Measurements from ENCODE around the gene TRIP12.
A peak's percentile ranks its signal among the peaks of the same experiment; 100 is the strongest.
"Not testable (repeated sequence)": the region's sequence is repeated elsewhere in the genome, so short reads cannot be mapped to it uniquely, and the experiment has no call there.

The TRIP12 gene

DNA sequence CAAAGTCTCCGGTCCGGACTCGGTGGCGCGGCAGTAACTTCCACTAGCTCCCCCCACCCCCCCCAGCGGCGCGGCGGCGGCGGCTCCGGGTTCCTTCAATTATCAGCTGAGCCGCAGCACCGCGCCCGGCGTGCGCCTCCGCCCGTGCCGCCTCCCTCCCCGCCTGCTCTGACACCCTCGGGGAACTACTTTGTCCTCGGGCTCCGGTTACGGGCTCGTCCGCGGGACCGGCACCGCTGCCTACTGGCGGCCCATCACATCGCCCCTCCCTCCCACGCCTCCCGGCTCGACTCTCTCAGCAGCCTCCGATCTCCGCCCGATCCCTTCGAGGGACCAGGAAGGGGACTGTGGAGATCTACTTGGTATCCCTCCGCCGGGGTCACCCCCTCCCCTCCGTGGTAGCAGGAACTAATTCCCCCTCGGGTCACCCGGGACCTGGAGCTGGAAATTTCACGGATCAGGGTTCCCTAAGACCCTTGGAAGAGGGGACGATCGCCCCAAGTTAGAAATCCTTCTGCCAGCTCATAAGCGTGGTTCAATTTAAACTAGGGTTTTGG is at the start of gene TRIP12:
Gene TRIP12, minus strand, starts transcription at position 118 of the 557 bp plus-strand sequence. CDS start 41,930 bp downstream, outside the sequence.
- peak; percentile 91 for DNase-seq

DNA sequence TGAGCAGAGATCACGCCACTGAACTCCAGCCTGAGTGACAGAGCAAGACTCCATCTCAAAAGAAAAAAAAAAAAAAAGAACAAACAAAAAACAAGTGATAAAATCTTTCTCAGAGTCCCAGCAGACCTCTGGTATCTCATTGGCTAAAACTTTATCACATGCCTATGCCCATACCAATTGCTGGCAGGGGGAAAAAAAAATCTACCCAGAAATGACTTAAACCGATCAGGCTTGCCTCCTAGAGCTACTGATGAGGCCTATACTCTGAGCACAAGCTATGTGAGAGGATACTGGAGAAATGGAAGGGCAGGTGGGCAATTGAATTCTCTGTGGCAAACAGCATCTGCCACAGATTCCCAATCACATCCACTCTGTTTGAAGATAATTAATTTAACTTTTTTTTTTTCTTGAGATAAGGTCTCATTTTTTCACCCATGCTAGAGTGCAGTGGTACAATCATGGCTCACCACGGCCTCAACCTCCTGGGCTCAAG is 49.5 kb upstream of the TRIP12 start:
- no peak for DNase-seq

DNA sequence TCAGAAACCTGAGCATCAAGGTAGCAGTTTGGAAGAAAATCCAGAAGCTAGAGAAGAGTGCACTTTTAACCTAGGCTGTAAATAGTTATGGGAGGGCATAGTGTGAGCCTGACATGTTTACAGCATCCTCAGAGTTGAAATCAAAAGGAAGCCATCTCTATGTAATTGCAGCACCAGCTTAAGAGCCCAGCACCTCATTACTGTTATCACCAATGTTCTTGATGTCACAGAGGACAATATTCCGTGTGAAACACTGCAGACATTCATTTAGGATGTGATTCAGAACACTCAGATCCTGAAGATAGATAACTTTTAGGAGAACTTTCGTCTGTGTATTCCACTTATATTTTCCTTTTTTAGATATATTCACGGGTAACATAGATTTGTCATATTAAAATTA is 48.6 kb upstream of the TRIP12 start:
- no peak for DNase-seq

DNA sequence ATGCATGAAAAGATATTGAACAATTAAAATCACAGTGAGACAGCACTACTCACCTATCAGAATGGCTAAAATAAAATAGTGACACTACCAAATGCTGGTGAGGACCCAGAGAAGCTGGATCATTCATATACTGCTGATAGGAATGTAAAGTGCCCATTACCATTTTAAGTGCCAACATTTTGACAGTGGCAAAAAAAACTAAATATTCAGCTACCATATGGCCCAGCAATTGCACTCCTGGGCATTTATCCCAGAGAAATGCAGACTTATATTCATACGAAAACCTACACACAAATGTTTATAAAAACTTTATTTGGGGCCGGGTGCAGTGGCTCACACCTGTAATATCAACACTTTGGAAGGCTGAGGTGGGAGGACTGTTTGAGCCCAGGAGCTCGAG is 48.1 kb upstream of the TRIP12 start:
- DNase-seq, result no peak

DNA sequence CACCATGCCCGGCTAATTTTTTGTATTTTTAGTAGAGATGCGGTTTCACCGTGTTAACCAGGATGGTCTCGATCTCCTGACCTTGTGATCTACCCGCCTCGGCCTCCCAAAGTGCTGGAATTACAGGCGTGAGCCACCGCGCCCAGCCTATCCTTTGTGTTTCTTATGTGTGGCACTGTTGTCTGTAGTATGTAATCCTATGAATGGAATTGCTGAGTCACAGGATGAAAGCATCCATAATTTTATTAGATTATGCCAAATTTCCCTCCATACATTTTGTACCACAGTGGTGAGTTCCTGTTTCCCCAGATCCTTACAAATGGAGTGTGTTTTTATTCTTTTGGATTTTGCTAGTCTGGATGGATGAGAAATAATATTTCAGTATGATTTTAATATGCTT is 41.8 kb upstream of the TRIP12 start:
- not testable (repeated sequence) for DNase-seq

DNA sequence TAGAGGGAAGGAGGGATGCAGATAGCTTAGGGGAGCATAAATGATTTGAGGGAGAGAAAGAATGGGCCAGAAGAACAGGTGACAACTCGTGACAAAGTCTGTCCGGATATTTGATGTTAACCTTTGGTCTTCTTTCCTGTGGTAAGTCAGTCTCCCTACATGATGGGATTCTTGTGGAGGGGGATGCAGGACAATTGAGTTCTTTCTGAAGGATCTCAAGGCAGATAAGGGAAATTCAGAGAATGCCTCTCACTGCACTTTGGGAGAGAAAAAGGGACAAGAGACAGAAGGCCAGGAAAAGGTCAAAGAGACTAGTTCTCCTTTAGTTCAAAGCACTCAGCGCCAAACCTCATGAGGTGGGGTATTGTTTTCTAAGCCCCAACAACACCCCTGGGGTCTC is 34.7 kb upstream of the TRIP12 start:
- no peak for DNase-seq

DNA sequence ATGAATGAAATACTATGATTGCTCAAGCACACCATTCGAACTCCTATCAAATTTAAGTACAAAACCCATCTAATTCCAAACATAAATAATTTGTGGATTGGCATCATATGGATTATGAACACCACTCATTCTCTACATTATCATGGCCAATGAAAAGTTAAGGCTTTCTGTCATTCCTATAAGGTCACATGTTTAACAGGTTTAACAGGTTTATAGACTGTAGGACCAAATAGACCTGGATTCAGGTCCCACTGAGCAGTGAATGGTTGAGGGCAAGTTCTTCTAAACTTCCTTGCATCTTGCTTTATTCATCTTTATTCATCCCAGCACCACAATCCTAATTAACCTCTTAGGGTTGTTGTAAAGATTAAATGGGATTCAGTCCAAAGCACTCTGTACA is 33.9 kb upstream of the TRIP12 start:
- no peak for DNase-seq

DNA sequence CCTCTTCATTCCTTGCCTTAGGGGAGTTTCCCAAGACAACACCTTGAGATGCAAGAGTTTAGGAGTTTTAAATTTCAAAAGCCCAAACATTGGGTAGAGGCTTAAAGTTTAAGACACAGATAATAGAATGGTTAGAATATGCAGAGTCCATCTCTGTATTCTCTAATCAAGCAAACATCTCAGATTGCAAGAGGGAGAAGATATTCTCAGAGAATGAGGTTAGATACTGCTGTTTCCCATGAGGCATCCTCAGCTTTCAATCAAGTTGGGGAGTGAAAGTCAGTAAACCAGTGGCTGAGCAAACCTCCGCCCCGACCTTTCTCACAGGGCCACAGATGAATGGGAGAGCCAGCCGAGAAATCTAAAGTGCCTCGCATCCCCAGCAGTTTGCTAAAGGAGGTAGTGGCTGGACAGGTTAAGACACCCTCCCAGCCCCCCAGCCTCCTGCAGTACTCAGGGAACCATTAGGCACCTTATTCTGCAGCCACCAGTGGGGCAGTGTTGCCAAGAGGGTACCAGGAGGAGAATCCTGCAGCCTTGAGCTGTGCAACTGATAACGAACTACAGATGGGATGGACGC is 30.5 kb upstream of the TRIP12 start:
- no peak for DNase-seq

DNA sequence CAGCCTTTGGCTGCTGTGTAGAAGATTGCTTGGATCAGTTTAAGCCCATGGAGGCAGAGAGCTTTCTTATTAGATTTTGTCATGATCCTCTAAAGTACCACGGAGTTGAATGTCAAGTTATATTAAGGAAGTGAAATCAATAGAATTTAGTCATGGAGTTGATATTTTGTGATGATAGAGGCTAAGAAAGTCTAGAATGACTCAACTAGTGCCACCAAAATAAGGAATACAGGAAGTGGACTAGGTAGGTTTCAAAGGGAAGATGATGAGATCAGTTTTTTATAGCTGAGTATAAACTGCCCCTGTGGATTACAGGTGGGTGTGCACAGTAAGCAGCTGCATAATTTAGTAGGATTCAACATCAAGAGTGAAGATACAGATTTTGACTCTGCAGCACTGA is 25.7 kb upstream of the TRIP12 start:
- no peak for DNase-seq

DNA sequence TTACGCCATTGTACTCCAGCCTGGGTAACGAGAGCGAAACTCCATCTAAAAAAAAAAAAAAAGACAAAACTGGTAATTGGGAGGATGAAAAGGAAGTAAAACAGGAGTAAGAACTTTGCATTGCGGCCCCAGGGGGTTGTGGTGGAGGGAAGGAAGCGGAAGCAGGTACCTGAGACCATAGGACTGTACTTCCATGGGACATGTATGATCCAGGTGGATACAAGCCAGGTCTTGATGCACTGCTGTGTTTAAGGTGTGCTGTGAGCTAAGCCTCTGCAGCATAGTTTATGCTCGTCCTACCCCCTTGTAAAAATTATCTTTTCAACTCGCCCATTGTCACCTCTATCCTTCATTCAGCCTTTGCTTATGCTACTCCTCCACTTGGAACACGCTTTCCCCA is 24.2 kb upstream of the TRIP12 start:
- no peak for DNase-seq

DNA sequence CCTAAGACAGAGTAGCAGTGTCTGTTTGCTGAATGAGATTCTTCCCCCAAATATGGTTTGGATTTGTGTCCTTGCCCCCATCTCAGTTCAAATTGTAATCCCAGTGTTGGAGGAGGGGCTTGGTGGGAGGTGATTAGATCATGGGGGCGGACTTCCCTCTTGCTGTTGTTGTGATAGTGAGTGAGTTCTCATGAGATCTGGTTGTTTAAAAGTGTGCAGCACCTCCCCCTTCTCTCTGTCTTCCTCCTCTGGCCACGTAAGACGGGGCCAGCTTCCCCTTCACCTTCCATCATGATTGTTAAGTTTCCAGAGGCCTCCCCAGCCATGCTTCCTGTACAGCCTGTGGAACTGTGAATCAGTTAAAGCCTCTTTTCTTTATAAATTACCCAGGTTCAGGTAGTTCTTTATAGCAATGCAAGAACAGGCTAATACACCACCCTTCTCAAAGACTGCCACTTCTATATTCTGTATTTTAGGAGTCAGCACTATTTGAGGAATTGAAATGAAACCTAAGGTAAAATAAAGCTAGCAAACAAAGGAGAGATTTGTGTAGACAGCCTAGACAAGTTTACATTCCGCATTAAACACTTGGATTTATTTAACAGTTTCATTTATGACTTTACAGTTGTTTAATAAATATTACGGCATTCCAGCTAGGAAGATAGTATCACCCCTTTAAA is 22.1 kb upstream of the TRIP12 start:
- DNase-seq, result no peak

DNA sequence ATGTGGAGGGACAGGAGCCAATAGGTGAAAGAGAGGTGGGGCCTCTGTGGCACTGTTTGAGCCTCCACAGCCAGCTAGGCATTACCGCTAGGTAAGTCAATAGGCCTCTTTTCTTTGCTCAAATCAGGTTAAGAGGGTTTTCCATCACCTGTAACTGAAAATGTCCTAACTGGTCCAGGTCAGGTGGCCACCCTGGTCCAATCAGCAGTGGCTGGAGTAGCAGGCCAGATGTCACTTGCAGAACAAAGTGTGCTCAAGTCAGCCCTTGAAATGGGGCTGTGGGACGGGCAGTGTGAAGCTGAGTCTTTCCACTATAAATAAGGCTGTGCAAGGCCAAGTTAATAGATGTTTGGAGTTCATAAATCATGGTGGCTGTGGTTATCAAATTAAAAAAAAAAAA is 21.4 kb upstream of the TRIP12 start:
- no peak for DNase-seq

DNA sequence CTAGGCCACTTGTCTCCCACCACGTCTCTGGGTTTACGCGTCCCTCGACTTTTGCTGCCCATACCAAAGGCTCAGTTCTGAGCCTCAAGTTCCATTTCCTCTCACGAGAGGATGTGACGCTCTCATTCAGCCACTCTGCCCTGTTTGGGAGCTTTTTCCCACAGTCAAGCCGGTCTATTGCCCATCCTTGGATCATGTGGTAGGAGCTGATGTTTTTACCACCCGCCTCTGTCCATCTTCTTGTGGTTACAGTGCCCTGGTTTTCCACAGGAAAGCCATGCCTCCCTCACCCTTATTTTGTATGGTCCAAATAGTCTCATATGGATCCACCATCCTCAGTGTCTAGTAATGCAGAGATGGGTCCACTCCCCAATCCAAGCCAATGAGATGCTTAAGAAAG is 20.9 kb upstream of the TRIP12 start:
- no peak for DNase-seq

DNA sequence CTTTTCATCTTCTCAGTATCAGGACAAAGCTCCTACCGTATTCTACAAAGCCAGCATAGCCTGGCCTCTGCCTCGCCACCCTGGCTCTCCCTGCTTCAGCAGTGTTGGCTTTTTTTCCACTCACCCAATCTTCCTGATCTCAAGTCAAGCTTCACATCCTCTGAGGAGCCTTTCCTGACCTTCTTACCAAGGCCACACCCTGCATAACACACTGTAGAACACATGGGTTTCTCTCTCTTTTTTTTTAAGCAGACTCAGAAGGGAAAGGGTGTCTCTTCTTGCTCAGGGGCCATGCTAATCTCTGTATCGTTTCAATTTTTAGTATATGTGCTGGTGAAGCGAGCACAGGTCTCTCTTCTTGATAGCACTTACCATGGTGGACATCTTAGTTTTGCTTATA is 15.7 kb upstream of the TRIP12 start:
- no peak for DNase-seq

DNA sequence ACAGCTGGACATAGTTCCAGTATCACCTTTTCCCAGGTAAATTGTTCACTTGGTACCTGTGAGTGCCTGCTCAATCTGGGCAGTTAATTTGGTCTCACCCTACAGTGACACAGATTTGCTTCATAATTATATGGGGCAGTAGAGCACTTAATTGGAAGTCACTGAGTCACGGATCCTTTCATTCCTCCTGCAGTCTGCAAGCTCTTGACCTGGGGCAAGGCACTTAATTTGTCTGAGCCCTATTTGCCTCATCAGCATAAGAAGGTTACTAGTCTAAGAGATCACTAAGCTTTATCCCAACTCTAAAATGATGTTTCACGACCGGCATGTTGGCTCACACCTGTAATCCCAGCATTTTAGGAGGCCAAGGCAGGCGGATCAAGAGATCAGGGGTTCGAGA is 9.4 kb upstream of the TRIP12 start:
- DNase-seq, result no peak

DNA sequence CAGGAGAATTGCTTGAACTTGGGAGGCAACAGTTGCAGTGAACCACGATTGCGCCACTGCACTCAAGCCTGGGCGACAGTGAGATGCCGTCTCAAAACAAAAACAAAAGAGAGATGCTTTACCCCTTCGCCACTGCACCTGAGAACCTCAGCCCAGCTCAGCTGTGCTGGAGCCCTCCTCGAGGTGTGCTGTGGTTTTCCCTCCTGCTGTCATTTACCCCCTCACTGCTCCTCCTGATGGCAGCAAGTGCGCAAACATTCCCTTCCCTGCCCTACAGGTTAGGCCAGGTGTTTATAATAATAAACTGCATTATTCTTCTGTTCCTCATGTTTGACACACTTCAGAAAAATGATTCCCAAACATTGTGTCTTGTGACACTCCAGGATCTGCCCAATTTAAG is 8.8 kb upstream of the TRIP12 start:
- no peak for DNase-seq

DNA sequence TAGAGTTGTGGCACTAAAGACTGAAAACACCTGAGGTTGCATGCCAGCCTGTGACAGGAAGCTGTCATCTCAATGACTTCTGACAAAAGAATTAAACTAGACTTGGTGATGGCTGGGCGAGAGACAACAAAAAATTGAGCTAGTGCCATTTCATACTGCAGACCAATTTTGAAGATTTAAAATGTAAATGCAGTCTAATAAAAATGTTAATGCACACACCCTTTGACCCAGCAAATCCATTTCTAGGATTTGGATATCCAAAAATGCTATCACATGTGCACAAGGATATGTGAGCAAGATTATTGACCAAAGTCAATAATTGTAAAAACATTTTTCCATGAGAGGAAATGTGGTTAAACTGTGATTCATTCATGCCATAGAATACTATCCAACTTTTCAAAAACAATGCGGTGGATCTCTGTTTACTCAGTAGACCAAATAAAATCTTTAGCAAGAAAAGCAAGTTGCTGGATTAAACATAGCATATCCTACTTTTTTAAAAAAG is 6.1 kb upstream of the TRIP12 start:
- no peak for DNase-seq

DNA sequence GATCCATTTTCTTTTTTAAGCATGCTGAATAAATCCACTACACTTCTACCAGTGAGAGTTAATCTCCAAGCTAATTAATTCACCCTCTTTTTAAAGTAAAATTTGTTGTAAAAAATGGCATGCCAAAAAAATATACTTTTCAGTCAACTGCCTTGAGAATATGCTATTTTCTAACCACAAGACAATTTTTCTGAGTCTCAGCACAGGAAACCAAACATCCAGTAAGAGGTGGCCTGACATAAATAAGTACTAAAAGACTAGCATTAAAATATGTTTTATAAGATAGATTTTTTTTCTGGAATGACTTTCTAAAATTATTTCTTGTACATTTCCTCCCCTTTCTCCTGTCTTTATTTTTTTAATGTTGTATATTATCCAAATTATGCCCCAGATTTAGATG is 3.4 kb upstream of the TRIP12 start:
- no peak for DNase-seq

DNA sequence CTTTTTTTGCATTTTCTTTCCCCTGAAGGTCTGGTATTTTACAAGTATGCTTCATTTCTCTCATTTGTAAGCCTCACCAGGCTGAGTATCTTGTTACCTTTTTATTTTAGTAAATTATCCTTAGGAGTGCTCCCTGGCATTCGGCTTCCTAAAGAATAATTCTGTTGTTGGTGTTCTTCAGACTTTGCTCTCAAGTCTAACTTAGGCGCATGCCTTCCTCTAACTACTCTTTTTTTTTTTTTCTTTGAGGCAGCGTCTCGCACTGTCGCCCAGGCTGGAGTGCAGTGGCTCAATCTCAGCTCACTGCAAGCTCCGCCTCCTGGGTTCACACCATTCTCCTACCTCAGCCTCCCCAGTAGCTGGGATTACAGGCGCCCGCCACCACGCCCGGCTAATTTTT is 2.7 kb upstream of the TRIP12 start:
- not testable (repeated sequence) for DNase-seq

DNA sequence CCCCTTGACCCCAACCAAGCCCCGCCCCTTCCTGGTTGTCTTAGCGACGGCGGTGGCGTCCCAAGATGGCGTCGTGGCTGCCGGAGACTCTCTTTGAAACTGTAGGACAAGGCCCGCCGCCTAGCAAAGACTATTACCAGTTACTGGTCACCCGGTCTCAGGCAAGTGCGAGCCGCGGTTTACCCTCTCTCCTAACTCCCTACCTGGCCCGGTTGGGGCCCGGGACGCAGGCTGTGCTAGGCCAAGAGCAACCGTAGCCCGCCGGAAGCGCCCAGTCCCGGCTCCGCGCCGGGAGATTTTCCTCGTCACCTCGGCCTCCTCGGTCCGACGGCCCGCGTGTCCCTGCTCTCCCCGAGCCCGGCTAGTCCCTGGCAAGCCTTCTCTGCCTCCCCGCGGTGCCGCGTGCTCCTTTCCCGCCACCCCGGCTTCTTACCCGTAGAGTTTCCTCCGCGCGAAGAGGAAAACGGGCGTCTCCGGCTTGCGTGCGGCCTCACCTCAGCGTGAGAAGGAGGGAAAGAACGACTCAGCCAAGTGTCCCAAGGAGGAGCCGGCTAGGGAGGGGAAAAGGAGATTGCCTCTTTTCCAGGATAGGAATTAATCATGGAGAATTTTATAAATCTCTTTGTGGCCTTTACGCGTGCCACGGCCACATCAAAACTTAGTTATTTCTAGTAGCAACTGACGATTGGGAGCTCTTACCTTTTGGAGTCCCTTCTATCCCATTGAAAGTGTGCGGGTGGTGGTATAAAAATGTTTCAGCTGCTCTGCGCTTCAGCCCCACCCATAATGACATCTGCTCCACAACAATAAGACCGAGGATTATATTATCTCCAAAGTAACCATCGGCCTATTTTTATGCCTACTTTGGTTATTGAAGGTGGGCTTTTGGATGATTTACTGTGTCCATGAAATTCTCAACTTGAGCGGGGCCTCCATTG is 909 bp upstream of the TRIP12 start, which contains the start of gene FBXO36:
Gene FBXO36, plus strand, starts transcription at position 55 of the 938 bp plus-strand sequence. Its CDS starts 11 bp downstream, at position 66.
- DNase-seq, result peak; percentile 89

DNA sequence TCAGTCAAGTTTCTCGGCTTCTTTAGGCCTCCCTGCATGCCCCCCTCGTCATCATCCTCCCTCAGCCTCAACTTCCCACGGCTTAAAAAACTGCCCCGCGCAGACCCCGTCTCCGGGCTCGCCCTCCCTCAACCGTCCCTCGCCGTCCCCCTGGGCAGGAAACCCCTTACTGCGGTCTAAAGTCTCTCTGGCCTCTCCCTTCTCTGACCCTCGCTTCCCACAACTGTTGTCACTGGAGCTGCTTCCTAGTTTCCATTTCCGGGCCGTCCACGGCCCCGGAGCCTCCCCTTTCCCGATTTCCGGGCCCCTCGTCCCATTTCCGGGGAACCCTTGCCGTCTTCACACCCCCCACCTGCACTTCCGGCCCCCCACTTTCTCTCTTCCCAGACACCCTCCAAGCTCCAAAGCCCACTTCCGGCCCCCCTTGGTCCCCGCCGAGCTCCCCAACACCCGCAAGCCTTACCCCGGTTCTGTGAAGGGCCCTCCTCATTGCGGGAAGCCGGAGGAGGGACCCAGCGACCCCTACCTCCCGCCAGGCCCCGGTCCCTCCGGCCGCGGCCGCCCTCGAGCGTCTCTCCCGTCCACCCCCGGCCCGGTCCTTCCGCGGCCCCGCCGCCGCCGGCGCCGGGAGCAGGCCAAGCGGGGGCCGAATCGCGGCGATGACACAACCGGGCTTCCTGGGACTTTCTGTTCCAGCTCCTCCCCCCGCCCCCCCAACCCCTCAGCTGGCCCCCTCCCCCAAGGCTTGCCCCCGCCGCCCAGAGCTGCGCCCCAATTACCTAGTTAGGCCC is 513 bp downstream of the TRIP12 start:
- peak; percentile 81 for DNase-seq

DNA sequence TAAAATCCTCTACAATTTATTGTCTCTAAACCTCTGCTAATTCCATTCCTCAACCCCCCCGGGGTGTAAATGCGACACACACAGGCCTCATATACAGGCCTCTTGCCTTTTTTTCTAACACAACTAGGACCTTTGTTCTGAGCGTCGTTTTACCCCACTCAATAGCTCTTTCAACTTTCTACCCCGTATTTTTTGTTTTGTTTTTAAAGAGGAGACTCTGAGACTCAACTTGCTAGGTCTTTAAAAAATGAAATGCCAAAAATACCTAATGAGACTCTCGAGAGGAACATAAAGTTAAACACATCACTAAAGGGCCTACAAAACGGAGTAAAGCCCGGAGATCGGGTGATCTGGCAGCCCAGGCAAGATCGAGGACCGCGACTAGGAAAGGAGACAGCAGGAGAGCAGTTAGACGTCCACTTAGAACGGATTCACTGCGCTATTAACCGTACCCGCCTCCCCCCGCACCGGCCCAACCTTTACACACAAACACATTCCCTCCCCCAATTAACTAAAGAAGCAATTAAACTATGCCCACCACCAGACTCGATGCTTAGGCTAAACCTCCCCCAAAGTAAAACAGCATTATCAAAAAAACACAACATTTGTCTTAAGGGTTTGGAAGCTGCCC is 1.7 kb downstream of the TRIP12 start:
- DNase-seq, result peak; percentile 58

Measured in CD4-positive, alpha-beta T cell treated with Interleukin-10 for 1 hour (primary cell).